ENCODE measurements around the gene BCL2.

BCL2 gene

DNA sequence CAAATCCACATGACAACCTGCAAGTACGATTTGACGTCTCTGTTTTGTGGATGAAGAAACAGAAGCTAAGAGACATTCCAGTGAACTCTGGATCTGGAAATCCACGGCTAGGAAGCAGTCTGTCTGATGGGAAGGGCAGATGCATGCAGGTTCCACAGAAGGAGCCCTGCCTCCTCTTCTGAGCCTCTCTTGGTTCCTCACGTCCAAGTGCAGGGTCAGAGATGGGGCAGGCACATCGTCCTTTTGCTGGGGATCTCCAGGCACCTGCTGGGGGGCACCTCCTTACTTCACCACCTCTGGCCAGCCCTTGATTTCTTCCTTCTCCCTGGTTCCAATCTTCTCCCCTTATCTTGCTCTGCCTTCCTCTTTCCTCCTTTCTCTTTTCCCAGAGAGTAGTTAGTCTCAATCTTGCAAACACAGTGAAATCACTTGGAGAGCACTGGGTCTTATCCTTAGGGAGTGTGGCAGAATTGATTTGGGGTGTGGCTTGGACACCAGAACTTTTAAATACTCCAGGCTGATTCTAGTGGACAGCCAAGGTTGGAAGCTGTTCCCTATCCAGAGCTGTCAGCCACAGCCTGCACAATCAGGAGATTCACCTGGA, 137.8 kb downstream of the BCL2 start:
- DNase-seq (ENCODE audit: low read depth in 2 of 2) = no peak

- DNase-seq (ENCODE audit: low read depth in 2 of 2) = no peak
Observed at GRCh38 chr18:63180971-63181376, 138.6 kb downstream of the BCL2 start.

DNA sequence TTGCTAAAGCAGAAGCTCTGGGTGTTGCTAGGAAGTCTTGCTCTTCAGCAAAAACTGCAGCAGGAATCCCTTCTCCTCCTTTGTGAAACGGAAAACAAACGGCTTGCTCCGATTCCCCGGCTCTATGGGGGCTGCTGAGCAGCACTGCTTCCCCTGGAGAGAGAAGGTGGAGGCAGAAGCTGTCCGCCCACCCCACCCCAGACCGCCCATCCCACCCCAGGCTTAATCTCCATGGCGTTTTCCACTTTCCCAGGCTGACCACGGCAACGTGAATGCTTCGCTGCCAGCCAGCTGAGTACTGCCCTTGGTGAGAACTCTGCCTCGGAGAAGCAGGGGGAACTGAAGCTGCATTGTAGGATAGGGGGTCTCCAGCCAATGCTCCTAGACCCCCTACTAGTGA, 139.2 kb downstream of the BCL2 start:
- no peak for DNase-seq (ENCODE audit: low read depth in 2 of 2)

GRCh38 chr18:63179422-63179821, 140.1 kb downstream of the BCL2 start:
- DNase-seq (ENCODE audit: low read depth in 2 of 2) = no peak

DNA sequence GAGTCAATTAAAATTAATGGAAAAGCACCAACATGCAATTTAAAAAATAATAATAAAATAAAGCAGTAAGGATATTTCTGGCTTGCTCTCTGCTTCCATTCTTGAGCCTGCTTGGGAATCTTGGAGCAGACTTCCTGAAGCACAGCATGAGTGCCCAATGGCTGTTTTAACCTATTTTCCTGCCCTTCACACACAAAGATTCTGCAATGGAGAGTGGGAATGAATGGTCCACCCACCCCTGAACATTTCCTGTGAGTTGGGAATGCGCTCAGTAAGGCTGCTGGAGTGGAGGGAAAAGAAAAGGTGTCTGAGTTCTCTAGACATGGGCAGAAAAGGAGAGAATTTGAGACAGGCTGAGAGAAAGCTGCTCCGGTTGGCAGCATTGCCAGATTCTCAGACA, 140.6 kb downstream of the BCL2 start:
- DNase-seq (ENCODE audit: low read depth in 2 of 2) = no peak

DNA sequence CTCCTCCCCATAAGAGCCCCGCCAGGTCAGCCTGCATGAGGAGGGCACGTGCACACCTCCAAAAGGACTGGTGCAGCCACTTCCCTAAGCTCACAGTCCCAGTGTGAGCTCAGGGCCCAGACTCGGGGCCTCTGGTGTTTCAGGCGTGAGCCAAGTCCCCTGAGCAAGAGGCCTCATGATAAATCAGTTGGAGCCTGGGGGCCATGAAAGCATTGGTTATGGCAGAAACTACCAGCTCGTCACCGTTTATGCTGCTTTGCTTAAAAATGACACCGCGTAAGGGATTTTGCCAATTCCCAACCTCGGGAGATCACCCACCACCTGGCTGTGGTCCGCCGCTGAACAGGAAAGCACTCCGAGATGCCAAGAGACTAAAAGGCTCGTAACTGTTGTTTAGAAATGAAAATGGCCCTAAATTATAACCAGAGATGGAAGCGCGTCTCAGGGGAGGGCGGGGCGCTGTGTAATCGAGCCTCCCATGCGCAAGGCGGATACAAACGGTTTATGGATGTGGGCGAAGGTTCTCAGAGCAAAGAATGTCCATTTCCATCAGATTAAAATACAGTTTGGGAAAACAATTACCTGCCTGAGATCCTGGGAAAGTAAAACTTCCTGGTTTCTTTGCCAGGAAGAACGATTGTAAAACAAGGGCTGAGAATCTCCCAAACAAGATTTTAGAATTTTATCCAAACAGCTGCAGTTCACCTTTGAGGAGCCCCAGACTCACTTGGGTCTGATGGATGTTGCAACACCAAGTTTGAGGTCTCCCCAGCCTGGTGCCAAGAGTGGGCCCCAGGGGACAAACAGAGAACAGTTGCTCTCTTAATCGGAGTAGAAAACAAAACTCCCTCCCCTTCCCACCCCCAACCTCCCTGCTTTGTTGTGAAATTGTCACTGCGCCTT, 141.4 kb downstream of the BCL2 start:
- no peak for DNase-seq (ENCODE audit: low read depth in 2 of 2)

DNA sequence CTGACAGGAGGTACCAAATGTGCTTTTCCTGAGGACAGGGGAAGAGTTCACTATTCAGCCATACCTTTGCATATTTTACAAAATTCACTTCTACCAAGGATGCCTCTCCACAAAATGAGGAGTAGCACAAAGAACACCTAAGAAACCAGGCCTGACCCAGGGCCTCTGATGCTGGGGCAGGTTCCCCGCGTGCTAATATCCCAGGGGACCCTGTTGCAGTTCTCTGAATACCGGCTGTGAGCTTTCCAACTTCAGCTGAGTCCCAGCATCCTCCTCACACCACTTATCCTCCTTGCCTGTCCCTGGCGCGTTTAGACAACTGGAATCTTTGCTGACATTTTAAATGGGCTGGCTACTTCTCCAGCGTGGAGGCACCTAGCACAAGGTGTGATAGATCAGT, 142.3 kb downstream of the BCL2 start:
- no peak for DNase-seq (ENCODE audit: low read depth in 2 of 2)

- DNase-seq (ENCODE audit: low read depth in 2 of 2) = no peak
Observed at GRCh38 chr18:63175264-63175663, 144.3 kb downstream of the BCL2 start.

GRCh38 chr18:63173983-63174382, 145.6 kb downstream of the BCL2 start:
- DNase-seq (ENCODE audit: low read depth in 2 of 2) = no peak

DNA sequence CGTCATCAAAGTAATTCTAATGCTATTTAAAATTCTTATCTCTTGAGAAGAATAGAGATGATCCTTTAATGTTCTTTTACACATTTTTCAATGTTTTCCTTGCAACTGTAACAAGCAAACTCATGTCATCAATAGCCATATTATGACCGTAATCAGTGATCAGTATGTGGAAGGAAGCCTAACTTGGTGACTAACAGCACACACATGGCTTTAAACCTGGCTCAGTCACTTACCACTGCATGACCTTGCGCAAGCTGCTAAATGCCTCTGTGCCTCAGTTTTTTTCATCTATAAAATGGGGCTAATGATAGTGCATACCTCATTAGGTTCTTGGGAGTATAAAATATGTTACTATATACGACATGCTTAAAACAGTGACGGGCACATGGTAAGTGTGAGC, 149.7 kb downstream of the BCL2 start:
- no peak for DNase-seq (ENCODE audit: low read depth in 2 of 2)

DNA sequence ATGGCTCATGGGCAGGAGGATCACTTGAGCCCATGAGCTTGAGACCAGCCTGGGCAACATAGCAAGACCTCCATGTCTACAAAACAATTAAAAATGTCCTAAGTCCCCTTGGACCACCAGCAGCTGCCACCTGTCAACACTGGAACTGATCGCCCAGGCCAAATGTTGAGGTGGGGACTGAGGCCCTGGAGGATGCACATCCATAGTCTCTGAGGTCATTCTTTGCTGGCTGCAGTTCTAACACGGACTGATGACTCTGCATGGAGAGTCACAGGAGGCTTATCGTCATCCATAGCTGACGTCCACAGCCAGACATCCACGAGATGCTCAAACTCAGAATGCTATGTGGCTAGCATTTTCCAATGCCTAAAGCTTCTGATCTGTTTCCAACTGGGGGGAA, 151.3 kb downstream of the BCL2 start:
- no peak for DNase-seq (ENCODE audit: low read depth in 2 of 2)

DNA sequence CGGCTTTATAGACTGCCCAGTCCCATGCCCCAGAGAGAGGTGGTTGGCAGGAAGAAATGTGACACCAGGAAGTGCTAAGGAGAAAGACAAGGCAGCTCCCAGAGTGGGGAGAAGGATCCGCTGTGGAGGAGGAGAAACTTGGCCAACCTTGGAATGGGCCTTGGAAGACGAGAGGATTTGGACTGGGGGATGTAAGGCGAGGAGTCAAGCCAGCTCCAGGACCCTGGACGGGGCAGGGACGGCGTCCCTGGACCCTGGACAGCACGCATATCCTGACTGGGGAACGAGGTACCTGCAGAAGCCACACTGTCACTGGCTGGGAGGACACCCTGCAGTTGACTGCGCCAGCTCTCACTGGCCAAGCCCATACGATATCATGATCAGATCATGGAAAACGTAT, 153.4 kb downstream of the BCL2 start:
- DNase-seq (ENCODE audit: low read depth in 2 of 2) = no peak

- no peak for DNase-seq (ENCODE audit: low read depth in 2 of 2)
Observed at GRCh38 chr18:63164396-63164795, 155.2 kb downstream of the BCL2 start.

- no peak for DNase-seq (ENCODE audit: low read depth in 2 of 2)
Observed at GRCh38 chr18:63162271-63163014, 157.1 kb downstream of the BCL2 start.

GRCh38 chr18:63161761-63162195, 157.8 kb downstream of the BCL2 start:
- peak; percentile 68 to 83 for DNase-seq (ENCODE audit: low read depth in 2 of 2)

- peak in 1 of 2 donors; percentile 41 for DNase-seq (ENCODE audit: low read depth in 2 of 2)
Observed at GRCh38 chr18:63161032-63161760, 158.4 kb downstream of the BCL2 start.

DNA sequence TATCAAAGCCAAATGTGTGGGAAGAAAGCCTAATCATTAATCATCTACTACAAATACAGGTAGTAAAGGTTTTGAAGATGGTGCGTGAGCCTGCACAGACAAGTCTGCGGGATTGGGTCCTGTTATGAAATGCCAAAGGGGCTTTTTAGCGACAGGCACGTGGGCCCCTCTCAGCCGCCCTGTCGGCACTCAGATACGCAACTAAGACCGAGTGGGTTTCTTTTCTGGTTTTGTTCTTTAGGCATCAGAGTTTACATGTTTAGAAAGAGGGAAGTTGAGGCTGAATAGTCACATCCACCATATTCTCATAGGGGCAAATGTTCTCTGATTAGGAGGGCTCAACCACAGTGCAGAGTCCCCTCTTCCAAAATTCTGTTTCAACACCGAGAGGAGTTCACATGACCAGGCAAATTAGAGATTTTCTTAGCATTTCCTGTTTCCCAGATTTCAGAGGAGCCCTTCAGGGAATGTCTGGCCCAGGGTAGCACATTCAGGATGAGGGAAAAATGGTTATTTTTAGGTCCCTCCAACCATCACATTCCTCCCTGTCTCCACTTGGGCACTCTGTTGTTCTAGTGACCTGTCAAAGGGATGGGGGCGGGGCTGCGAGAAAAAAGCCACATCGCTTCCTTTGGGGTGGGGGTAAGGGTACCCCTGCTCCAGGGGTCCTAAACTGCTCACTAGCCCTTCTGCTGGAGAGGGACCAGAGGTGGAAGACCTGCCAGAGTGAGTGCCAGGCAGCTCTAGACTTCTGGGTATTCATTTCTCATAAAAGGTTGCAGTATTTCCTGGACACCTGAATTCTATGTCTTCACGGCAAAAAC, 159.2 kb downstream of the BCL2 start:
- no peak for DNase-seq (ENCODE audit: low read depth in 2 of 2)

DNA sequence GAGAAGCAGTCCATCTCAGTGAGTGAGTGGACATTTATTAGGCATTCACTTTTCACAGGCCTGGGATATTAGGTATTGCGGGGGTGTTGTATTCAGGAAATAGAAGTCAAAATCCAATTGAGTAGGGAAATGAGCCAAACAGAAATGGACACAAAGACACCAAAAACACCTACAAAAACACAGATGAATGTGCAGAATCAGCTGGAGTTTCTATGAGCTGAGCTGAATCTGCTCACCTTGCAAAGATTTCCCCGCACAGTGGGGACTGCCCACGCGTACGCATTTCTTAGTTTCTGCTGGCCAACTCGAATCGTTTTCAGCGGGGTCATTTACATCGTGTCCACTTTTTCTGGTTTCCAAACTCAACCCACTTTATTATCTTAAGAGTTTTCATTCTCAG, 160.0 kb downstream of the BCL2 start:
- no peak for DNase-seq (ENCODE audit: low read depth in 2 of 2)

DNA sequence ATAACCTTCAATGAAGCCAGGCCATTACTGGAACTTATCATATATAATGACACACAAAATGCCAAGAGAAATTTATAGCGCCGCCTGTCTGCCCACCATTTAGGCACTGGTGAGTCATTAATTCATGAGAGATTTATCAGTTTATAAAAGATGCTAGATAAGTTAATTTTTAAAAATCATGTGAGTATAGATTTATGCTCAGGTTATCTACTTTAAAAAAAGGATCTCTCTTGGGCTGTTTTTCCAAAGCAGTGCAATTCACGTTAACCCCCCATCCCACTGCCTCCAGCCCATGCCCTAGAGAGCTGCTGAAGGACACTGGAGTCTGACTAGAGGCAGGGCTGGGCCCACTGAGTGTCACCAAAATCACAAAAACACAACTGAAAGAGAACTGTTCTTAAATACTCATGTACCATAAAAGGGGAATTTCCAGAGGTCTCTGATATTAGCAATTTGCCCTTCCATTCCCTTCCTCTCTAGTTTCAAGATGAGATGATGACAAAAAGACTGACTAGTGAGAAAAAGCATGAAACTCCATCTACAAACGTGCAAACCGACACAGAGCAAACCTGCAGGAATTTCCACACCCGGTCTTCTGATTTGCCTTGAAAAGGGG, 160.8 kb downstream of the BCL2 start:
- DNase-seq (ENCODE audit: low read depth in 2 of 2) = no peak

DNA sequence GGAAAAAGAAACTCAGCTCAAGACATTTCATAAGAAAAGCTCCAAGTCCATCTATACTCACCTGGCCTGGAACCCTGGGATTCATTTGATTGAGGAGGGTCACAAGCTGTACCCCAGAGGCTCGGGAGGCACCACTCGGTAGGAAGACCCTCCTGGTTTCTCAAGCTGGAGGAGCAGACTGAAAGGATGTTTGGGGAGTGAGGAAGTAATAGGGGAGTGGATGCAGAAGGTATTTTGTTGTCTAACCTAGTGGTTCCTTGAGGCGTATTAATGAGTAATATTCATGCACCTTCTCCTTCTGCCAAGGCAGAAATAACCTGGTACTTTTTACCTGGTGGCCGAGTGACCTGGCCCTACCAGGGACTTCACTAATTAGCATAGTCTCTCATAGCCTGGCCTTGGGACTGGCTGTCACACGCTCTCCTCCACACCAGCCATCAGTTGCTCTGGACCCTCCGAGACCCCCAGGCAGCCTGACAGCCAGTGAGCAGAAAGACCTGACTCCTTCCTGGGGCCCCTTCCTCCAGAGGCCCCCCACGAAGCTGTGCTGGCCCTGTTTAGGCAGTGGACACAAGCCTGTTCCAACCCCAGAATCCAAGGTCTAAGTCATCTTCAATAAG, 161.4 kb downstream of the BCL2 start:
- no peak for DNase-seq (ENCODE audit: low read depth in 2 of 2)
